Stimulated activated CD4-positive, alpha-beta T cell treated with anti-CD3 and anti-CD28 coated beads, Interleukin-4, amount 100 ng/mL, for 48 hours (primary cell): ENCODE measurements around the gene TTLL11.

ENCODE experiments used
- DNase-seq, 2 donors: peaks; one replicate each; pipeline ENCODE4 v3.0.0-alpha.2; 2020; ENCODE audit warnings: low read depth in 2 of 2

TTLL11 gene

GRCh38 chr9:121857928-121858327, 235.2 kb downstream of the TTLL11 start:
- no peak for DNase-seq

- no peak for DNase-seq
Measured at GRCh38 chr9:121855476-121855875, 237.6 kb downstream of the TTLL11 start.

GRCh38 chr9:121853617-121854395, 239.3 kb downstream of the TTLL11 start:
- no peak for DNase-seq

- no peak for DNase-seq
Measured at GRCh38 chr9:121852651-121853616, 240.2 kb downstream of the TTLL11 start.

GRCh38 chr9:121852241-121852640, 240.9 kb downstream of the TTLL11 start:
- no peak for DNase-seq

- no peak for DNase-seq
Measured at GRCh38 chr9:121851641-121852091, 241.4 kb downstream of the TTLL11 start.

GRCh38 chr9:121850366-121850765, 242.7 kb downstream of the TTLL11 start:
- DNase-seq = no peak

- no peak for DNase-seq
Measured at GRCh38 chr9:121849554-121849953, 243.6 kb downstream of the TTLL11 start.

- DNase-seq = no peak
Measured at GRCh38 chr9:121844562-121844961, 248.5 kb downstream of the TTLL11 start.

GRCh38 chr9:121844098-121844497, 249.0 kb downstream of the TTLL11 start:
- DNase-seq = no peak

- DNase-seq = no peak
Measured at GRCh38 chr9:121842612-121842978, 250.5 kb downstream of the TTLL11 start.

- no peak for DNase-seq
Measured at GRCh38 chr9:121841771-121842611, 251.1 kb downstream of the TTLL11 start.

GRCh38 chr9:121840838-121841760, 252.0 kb downstream of the TTLL11 start:
- no peak for DNase-seq

- no peak for DNase-seq
Measured at GRCh38 chr9:121839726-121840500, 253.2 kb downstream of the TTLL11 start.

GRCh38 chr9:121838746-121839669, 254.1 kb downstream of the TTLL11 start:
- DNase-seq = no peak

- no peak for DNase-seq
Measured at GRCh38 chr9:121837113-121837961, 255.8 kb downstream of the TTLL11 start.

- no peak for DNase-seq
Measured at GRCh38 chr9:121836366-121836885, 256.7 kb downstream of the TTLL11 start.
